GM10266 (cell line): ENCODE results near the gene SLC16A7.
"Not testable (repeated sequence)": the region's sequence is repeated elsewhere in the genome, so short reads cannot be mapped to it uniquely, and the experiment has no call there.

ENCODE experiments used
- DNase-seq: peaks from one replicate; pipeline ENCODE4 v3.0.0; 2012; ENCODE audit errors: extremely low spot score
- CTCF ChIP-seq: IDR thresholded peaks from 2 replicates; pipeline ENCODE4 v1.5.1; 2012; ENCODE audit warnings: mild to moderate bottlenecking, low read depth; ENCODE audit not compliant: control insufficient read depth, insufficient read depth; ENCODE audit errors: missing control alignments

The SLC16A7 gene

GRCh38 chr12:59597385-59597781 lies 1.6 kb downstream of the SLC16A7 start:
- no peak for TF ChIP-seq CTCF
- peak; percentile 45 for DNase-seq

- no peak for DNase-seq
- TF ChIP-seq CTCF: no peak
Observed at GRCh38 chr12:59600171-59600570, 4.3 kb downstream of the SLC16A7 start.

GRCh38 chr12:59603754-59604153 lies 7.9 kb downstream of the SLC16A7 start:
- no peak for TF ChIP-seq CTCF
- no peak for DNase-seq

- not testable (repeated sequence) for DNase-seq
Observed at GRCh38 chr12:59612823-59613434, 17.1 kb downstream of the SLC16A7 start.

- no peak for DNase-seq
- no peak for TF ChIP-seq CTCF
Observed at GRCh38 chr12:59615392-59616165, 19.8 kb downstream of the SLC16A7 start.

- no peak for DNase-seq
- no peak for TF ChIP-seq CTCF
Observed at GRCh38 chr12:59619461-59620240, 23.8 kb downstream of the SLC16A7 start.

GRCh38 chr12:59620326-59620725 lies 24.5 kb downstream of the SLC16A7 start:
- DNase-seq: no peak

More at GRCh38 chr12:59620326-59620725, 24.5 kb downstream of the SLC16A7 start:
- TF ChIP-seq CTCF: no peak
